K562 (cell line): ENCODE data around the gene LRRC61. TPM values are rescaled to one million over a fixed set of nuclear protein-coding genes. Genes with fewer than 3 reads are reported as not detected.
A peak's percentile ranks its signal among the peaks of the same experiment; 100 is the strongest.

Experiments
- CREB3L1 ChIP-seq: fragments of 450-650 bp; IDR thresholded peaks from 2 replicates; pipeline ENCODE4 v1.6.1; 2014; ENCODE audit warnings: low read depth, mild to moderate bottlenecking, moderate library complexity, borderline replicate concordance
- CREB5 ChIP-seq: fragments of 250-450 bp; sonication (Bioruptor Pico); IDR thresholded peaks from 2 replicates; pipeline ENCODE4 v1.5.0; 2020; ENCODE audit warnings: mild to moderate bottlenecking
- ELF1 ChIP-seq: fragments of 200-800 bp; sonication (Bioruptor generic); IDR thresholded peaks from 2 replicates; pipeline ENCODE4 v1.6.1; 2016; ENCODE audit warnings: missing genetic modification characterization, missing compliant biosample characterization
- FOS ChIP-seq: IDR thresholded peaks from 3 replicates; pipeline ENCODE4 v1.6.1; 2011; ENCODE audit not compliant: insufficient read length; ENCODE audit errors: extremely low read depth
- FOXK2 ChIP-seq, 2 experiments: fragments of 450-650 bp; IDR thresholded peaks in 1 of 2; conservative IDR thresholded peaks in 1 of 2; 2 replicates each; pipeline ENCODE4 v1.6.1; 2016; ENCODE audit warnings: low read depth in 2 of 2, mild to moderate bottlenecking in 1 of 2
- GABPB2 ChIP-seq: fragments of 250-450 bp; sonication (Bioruptor Pico); conservative IDR thresholded peaks from 2 replicates; pipeline ENCODE4 v1.5.1; 2021; ENCODE audit warnings: mild to moderate bottlenecking
- HOMEZ ChIP-seq: fragments of 250-450 bp; sonication (Bioruptor Pico); IDR thresholded peaks from 2 replicates; pipeline ENCODE4 v1.4.0; 2020; ENCODE audit warnings: mild to moderate bottlenecking, moderate library complexity
- HOXB6 ChIP-seq: fragments of 250-450 bp; sonication (Bioruptor Pico); IDR thresholded peaks from 2 replicates; pipeline ENCODE4 v1.5.1; 2022; ENCODE audit warnings: mild to moderate bottlenecking, borderline replicate concordance
- MAX ChIP-seq: sonication (generic); formaldehyde crosslinking; IDR thresholded peaks from 2 replicates; pipeline ENCODE4 v1.9.0; 2022; ENCODE audit warnings: mild to moderate bottlenecking, missing genetic modification reagents
- MBD2 ChIP-seq: sonication (generic); IDR thresholded peaks from 2 replicates; pipeline ENCODE4 v1.6.1; 2016; ENCODE audit warnings: low read depth, borderline replicate concordance
- MEF2A ChIP-seq: IDR thresholded peaks from 2 replicates; pipeline ENCODE4 v1.6.1; 2011; ENCODE audit warnings: low read depth, mild to moderate bottlenecking, low read length, moderate library complexity; ENCODE audit not compliant: control insufficient read depth
- NBN ChIP-seq: fragments of 450-650 bp; IDR thresholded peaks from 2 replicates; pipeline ENCODE4 v1.6.1; 2016; ENCODE audit warnings: low read depth, mild to moderate bottlenecking
- NFXL1 ChIP-seq: fragments of 450-650 bp; formaldehyde crosslinking; IDR thresholded peaks from 2 replicates; pipeline ENCODE4 v1.4.0; 2021; ENCODE audit warnings: mild to moderate bottlenecking
- NFYB ChIP-seq: IDR thresholded peaks from 2 replicates; pipeline ENCODE4 v1.6.1; 2011; ENCODE audit warnings: mild to moderate bottlenecking, moderate library complexity; ENCODE audit not compliant: insufficient read length; ENCODE audit errors: extremely low read depth
- POLR2H ChIP-seq: IDR thresholded peaks from 2 replicates; pipeline ENCODE4 v1.6.1; 2016; ENCODE audit warnings: missing genetic modification characterization, low read depth, mild to moderate bottlenecking, control low read depth, missing compliant biosample characterization, moderate library complexity
- SMARCA5 ChIP-seq: fragments of 450-650 bp; IDR thresholded peaks from 2 replicates; pipeline ENCODE4 v1.6.1; 2016
- TFAP4 ChIP-seq: sonication (generic); formaldehyde crosslinking; IDR thresholded peaks from 2 replicates; pipeline ENCODE4 v1.8.0; 2022; ENCODE audit warnings: missing genetic modification reagents, mild to moderate bottlenecking, moderate library complexity, borderline replicate concordance
- XRCC4 ChIP-seq: IDR thresholded peaks from one replicate; pipeline ENCODE4 v1.6.1; 2011; ENCODE audit not compliant: insufficient read depth, insufficient read length; ENCODE audit errors: extremely low read depth
- YBX1 ChIP-seq: fragments of 450-650 bp; IDR thresholded peaks from 2 replicates; pipeline ENCODE4 v1.7.1; 2016; ENCODE audit warnings: mild to moderate bottlenecking
- ZNF395 ChIP-seq: fragments of 200-800 bp; sonication (Bioruptor generic); IDR thresholded peaks from 2 replicates; pipeline ENCODE4 v1.6.1; 2017; ENCODE audit warnings: missing genetic modification characterization, missing compliant biosample characterization
- polyA plus RNA-seq, 8 experiments: library from polyadenylated mRNA; depleted of rRNA in 4 of 8; stranded (reverse) in 5 of 8; unstranded in 3 of 8; fragments of >200 nt; fragmentation: Nextera tagmentation in 2 of 8; fragmentation: Illumina TruSeq in 1 of 8; extraction: Ambion mirVana in 2 of 8; extraction: Trizol in 1 of 8; gene quantifications; 2 replicates each; pipeline versions ENCODE4 v1.2.1 to v1.2.3, GENCODE V29; 2011 to 2014; ENCODE audit warnings: inconsistent platforms in 1 of 8, missing spikeins in 1 of 8
- total RNA-seq, 7 experiments: library from RNA; depleted of rRNA in 6 of 7; stranded (reverse); fragments of >200 nt in 6 of 7; fragmentation: Illumina TruSeq in 2 of 7; extraction: Trizol in 2 of 7; gene quantifications; 2 replicates each; pipeline versions ENCODE4 v1.2.1 to v1.2.3, GENCODE V29; 2011 to 2021; ENCODE audit warnings: low replicate concordance in 1 of 7

Gene LRRC61
- total and polyA plus RNA-seq, 9 of the 15 experiments (the other 6 are each of a cell fraction or from before 2014, with no cell fraction given): 1.3 to 55.2 (median 35.2) TPM

- TF ChIP-seq CREB5: no peak
- TF ChIP-seq ELF1 (tag): no peak
- TF ChIP-seq GABPB2 (CRISPR knock-in tag): no peak
- peak; percentile 27; the same call in 1 of the 2 replicates for TF ChIP-seq MAX (CRISPR knock-in tag)
- 0 out of 2 replicates have a peak, but pooled peaks have one; percentile 38 for TF ChIP-seq SMARCA5
- TF ChIP-seq FOXK2 (conservative IDR thresholded peaks at IDR 0.05 in 1 of 2, IDR thresholded peaks at IDR 0.05 in 1 of 2; ENCODE audit: low read depth in 2 of 2): 0 out of 4 replicates have a peak, but pooled peaks of 1 of the 2 experiments have one; percentile 11
- no peak for TF ChIP-seq CREB3L1
- no peak for TF ChIP-seq MEF2A
- no peak for TF ChIP-seq XRCC4
- no peak for TF ChIP-seq TFAP4
- TF ChIP-seq YBX1: no peak
- no peak for TF ChIP-seq ZNF395 (CRISPR knock-in tag)
- no peak for TF ChIP-seq NFXL1 (CRISPR knock-in tag)
- no peak for TF ChIP-seq HOMEZ
- TF ChIP-seq MBD2: no peak
- TF ChIP-seq HOXB6 (CRISPR knock-in tag): no peak
- peak; percentile 63; the same call in 1 of the 2 replicates for TF ChIP-seq NBN
- no peak for TF ChIP-seq POLR2H
- no peak for TF ChIP-seq NFYB
- TF ChIP-seq FOS: no peak
Observed at GRCh38 chr7:150379441-150380379, 56.6 kb downstream of the LRRC61 start (continued).
